ENCODE data around the gene WWTR1.

The WWTR1 gene

DNA sequence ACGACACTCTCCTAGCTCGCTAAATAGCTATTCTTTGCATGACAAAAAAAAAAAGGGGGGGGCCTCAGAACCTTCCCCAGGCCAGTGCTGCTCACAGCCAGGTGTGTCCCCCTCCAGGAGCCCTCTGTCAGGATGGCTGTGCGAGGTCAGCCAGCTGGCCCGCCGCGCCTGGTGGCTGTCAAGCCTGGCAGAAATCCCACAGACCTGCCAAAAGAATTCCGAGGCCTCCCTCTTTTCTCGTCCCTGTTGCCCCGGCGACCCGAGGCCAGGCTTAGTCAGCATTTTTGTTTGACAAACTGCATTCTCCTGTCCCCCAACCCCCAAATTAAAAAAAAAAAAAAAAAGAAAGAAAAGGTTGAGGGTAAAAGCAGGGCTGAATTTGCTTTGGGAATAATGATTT lies 121.4 kb downstream of the WWTR1 start:
- in situ Hi-C loops (cut with MboI; ENCODE audit: low sequenced_read_pairs), result no loop called here

DNA sequence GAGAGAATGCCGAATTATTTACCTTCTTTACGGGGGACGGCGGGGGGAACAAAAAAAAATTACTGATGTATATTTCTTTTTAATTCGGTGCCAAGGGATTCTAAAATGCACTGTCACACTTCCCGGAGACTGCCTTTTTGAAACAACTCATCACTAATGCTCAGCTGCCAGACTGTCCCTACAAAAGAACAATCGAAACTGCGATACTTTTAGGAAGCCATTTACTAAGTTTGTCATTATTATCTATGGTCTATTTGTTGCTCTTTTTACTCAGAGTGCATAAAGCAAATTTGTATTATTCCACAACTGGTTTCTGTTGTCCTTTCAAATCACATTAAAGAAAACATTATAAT lies 122.5 kb downstream of the WWTR1 start:
- in situ Hi-C loops (cut with MboI; ENCODE audit: low sequenced_read_pairs), result no loop called here

DNA sequence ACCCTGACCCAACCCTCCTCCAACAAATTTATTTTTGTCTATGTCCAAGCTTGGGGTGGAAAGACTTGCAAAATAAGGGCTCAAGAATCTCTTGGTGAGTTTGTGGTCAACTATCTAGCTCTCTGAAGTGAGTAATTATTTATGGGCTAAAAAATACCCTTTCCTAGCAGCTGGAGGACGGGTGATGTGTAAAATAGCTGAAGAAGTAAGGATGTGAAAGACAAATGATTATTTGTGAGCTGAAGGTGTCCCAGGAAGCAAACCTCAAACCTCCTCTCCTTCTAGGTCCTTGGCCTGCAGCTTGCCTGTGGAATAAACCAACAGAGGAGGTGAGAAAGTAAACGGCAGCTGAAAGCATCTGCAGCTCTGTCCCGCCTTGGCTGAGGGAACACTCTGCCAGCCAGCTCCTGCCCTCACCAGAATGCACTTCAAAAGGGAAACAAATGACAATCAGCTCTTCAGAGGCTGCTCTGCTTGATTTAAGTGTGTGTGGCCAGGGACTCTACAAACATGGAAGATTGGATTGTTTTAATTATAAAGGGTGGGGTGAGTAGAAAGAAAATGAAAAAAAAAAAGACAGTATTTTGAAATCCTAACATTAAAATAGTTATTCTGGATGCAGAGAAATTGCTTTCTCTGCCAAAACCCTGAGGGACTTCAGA lies 123.0 kb downstream of the WWTR1 start:
- in situ Hi-C loops (cut with MboI; ENCODE audit: low sequenced_read_pairs), result no loop called here

DNA sequence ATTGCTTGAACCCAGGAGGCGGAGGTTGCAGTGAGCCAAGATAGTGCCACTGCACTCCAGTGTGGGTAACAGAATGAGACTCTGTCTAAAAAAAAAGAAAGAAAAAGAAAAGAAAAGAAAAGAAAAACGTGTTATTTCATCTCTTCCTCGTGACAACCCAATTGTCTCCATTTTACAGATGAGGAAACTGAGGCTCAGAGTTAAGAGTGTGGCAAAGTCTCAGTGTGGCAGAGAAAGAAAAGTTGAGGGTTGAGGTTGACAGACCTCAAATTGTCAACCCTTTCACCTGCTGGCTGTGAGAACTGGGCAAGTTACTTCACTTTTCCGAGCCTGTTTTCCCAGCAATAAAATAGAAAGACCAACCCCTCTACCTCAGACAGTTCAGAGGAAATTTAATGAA lies 123.7 kb downstream of the WWTR1 start:
- in situ Hi-C loops (cut with MboI; ENCODE audit: low sequenced_read_pairs), result no loop called here

DNA sequence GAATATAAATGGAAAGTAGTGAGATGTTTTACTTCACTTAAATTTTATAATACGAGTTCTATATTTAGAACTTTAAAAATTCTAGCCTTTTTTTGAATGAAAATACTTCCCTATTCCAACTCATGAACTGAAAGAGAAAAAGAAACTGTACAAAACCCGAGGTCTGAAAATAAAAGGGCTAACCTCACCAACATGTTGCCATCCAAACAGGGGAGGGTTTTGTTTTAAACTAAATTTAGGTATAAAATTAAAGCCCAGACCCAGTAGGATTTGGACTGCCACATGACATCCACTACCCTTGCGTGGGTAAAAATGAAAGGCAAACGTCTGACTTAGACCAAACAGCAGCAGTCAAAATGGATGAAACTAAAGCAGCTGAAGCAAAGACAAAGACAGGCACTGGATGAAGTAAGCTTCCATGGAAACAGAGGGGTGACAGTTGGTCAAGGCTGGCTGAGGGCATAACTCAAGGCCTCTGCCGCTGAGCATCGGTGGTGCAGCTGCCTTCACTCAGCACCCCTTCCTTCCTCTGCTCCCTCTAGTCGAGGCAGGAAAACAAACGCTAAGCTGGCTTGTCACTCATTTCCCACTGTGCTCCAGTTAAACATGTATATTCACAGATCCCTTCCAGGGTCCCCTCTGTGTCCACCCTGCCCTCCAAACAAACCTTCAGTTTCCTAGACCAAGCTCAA lies 125.2 kb downstream of the WWTR1 start:
- in situ Hi-C loops (cut with MboI; ENCODE audit: low sequenced_read_pairs), result no loop called here

DNA sequence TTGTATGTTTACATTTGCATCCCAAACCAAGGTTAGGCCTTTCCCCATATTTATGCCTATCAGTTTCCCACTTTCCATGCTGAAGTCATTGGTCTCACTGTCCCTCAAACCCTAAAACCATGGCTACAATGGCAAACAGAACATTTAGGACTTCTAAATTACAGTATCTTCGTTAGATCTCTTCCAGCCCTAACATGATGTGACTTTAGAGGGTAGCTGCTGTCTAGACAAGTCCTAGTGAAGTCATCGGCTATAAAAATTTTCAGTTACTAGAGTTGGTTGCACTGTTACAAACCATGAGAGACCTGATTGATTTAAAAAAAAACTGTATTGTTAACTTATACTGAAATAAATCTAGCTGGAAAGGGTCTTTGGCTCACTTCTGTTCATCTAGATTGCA lies 128.7 kb downstream of the WWTR1 start:
- in situ Hi-C loops (cut with MboI; ENCODE audit: low sequenced_read_pairs), result no loop called here

DNA sequence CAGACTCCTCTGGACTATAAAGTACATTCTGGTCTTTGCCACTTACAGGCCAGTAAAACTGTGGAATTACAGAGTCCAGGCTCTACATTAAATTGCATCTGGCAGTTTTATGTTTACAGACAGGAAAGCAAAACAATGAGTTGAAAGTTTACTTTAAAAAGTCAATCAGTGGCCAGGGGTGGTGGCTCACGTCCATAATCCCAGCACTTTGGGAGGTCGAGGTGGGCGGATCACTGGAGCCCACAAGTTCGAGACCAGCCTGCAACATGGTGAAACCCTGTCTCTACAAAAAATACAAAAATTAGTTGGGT lies 129.5 kb downstream of the WWTR1 start:
- in situ Hi-C loops (cut with MboI; ENCODE audit: low sequenced_read_pairs), result no loop called here

DNA sequence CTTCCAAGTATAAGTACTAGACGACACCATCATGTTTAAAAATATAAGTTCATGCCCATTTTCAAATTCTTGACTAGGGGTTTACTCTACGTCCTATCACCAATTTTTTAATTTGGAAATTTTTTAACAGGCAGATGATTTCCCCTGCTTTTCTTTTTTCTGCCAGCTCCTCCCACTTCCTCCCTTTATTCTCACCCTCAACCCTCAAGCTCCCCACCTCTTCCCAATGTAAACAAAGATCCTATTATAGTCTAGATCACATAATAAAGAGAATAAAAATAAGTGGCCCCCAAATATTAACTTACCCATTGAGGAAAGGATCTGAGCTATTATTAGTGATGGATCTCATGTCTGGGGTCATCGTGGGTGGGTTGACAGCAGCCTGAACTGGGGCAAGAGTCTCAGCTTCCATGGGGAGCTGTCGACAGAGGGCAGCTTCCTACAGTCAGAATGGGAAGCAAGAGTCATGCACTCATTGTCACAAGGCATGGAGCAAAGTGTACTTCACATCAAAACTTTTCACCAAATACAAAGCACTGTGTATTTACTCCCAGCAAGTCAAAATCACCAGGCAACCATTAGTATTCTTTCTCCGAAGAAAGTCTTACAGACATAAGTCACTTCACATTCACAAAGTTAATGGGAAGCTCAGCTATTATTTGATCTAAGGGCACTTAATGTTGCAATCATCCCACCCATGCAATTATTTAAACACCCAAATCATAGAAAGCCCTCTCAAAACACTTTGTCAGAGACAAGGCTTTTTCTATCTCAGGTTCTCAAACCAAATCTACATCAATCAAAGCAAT lies 130.1 kb downstream of the WWTR1 start:
- in situ Hi-C loops (cut with MboI; ENCODE audit: low sequenced_read_pairs), result no loop called here

DNA sequence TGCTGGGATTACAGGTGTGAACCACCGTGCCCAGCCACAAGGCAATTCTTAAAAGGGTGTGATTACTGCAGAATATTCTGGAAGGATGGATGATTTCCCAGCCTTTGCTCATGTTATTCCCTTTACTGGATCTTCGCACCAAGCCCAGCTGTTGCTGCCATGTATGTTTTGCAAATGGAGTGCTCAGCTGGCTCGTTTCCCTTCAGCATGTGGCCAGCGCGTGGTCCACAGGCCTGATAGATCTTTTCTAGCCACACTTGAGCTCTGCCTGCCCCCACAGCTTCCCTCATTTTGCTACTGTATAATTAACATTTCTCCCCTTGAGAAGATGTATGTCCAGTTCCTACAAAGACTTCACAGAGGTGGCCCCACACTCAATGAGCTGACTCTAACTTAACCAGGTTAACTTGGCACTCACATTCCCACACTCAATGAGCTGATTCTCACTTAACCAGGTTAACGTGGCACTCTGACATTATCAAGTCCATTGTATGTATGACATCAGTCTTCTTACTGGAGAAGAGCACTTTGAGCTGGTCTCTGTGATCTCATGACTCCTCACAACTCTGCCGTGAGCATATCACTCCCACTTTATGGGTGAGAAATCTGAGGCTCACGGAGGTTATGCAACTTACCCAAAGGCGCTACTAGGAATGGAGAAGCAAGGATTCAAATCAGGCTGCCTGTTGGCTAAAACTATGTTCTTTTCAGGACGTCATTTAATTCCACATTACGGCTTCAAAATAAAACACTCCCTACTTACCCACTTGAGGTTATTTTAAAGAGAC lies 134.1 kb downstream of the WWTR1 start:
- in situ Hi-C loops (cut with MboI; ENCODE audit: low sequenced_read_pairs), result no loop called here

DNA sequence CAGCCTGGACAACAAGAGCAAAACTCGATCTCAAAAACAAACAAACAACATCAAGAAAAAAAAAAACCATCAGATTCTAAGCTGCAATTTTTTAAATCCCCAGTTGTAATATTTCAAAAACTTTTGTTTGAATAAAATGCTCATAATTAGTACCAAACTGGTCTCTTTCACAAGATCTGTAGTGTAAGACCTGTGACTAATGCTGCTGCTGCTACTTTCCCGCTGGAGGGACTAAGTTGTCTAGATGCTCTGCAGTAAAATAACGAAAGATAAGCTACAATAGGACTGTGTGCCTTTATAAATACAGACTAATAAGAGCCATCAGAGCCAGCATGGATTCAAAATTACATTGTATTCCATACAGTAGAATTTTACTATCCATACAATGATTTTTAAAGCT lies 137.9 kb downstream of the WWTR1 start:
- in situ Hi-C loops (cut with MboI; ENCODE audit: low sequenced_read_pairs), result no loop called here

DNA sequence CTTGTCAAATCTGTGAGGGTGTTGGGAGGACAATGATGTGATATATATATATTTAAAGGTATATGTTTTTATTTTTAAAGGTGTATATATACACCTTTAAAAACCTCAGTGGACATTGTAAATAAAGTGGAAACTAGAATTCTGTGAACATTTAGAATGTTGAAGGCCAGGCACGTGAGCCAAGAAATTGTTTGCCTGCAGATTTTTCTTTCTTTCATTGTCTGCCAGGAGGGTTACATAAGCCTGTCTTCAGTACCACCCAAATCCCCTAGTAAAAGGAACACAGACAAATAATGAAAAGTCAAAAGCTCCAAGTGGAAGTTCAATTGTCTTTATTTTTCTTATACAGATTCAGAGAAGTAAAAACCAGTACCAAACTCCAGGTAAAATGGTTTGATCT lies 140.9 kb downstream of the WWTR1 start:
- in situ Hi-C loops (cut with MboI; ENCODE audit: low sequenced_read_pairs), result no loop called here

DNA sequence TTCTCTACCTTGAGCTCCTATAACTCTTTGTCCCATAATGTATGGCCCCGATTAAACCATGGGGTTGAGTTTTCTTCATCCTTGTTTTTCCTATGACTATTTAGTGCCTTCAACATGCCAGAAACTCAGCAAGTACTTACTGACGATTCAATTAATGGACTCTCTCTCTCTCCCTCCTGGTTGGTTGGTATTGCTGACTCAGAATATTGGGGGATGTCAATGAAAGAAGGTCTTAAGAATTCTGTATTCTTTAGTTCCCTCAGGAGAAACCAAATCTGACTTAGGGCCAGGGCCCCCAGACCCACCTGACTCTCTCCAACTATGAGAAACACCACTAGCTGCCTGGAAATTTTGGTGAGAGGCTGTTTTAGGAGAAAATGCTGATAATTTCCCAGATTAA lies 142.6 kb downstream of the WWTR1 start:
- in situ Hi-C loops (cut with MboI; ENCODE audit: low sequenced_read_pairs), result no loop called here

DNA sequence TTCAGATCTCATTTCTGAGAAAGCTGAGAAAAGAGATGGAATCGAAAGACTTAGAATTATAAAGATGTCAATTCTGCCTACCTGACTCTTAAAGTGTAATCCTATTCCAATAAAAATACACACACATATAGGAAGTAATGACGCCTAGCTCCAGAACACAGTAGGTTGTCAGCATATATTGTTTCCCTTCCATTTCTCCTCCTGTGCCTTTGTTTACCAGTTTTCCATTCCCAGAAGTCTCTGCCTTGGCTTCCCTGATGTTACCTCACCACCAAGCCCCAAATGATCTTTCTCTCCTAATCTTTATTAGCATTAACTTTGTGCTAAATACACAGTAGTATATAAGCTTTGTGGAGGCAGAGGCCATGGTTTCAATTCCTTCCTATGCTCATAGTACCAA lies 143.4 kb downstream of the WWTR1 start:
- in situ Hi-C loops (cut with MboI; ENCODE audit: low sequenced_read_pairs), result no loop called here

DNA sequence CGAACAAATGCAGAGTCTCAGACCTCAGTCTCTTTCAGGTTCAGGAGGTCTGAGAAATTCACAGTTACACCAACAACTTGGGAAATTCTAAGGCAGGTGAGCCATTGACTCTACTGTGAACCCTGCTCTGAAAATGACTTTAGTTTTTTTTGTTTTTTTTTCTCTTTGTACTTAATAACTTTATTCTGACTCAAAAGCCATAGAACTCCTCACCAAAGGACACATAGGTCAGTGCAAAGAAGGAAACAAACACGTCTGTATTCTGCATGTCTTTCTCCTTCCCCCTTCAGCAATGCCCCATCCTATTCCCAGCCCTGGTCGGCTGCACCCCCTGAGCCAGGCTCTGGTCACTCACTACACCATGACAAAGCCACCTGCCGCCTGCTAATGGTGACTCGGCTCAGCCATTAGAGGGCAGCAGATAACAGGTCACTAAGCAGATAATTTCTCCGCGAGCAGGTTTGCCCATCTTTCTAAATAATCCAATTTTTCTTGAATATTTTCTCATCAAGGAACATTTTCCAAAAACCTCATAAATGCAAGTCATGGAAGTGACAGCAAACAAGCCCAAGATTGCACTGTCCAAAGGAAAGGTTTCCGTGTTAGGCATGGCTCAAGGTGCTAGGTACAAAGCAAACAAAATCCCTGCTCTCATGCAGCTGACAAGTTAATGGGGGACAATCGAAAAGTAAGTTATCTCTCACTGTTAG lies 145.6 kb downstream of the WWTR1 start:
- in situ Hi-C loops (cut with MboI; ENCODE audit: low sequenced_read_pairs), result no loop called here

DNA sequence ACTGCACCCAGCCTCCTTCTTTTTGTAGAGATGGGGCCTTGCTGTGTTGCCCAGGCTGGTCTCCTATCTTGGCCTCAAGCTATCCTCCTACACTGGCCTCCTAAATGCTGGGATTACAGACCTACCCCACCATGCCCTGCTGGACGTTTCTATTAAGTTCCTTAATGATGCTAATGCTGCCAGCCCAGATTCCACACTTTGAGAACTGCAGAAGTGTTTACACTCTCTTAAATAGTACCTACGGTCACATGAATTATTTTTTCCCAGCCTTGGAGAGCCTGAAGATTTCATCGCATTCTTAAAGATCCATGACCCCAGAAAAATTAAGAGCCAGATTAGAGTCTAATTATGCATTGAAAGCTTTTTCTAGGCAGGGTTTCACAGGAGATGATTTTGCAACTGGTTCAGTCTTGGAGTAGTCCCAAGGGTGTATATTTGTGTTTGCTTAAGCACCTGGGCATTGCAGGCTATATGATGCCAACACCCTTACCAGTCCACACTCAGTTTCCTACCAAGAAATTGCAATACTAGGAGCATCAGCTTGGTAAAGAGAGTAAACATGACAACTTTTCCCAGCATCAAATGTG lies 146.7 kb downstream of the WWTR1 start:
- in situ Hi-C loops (cut with MboI; ENCODE audit: low sequenced_read_pairs), result no loop called here

DNA sequence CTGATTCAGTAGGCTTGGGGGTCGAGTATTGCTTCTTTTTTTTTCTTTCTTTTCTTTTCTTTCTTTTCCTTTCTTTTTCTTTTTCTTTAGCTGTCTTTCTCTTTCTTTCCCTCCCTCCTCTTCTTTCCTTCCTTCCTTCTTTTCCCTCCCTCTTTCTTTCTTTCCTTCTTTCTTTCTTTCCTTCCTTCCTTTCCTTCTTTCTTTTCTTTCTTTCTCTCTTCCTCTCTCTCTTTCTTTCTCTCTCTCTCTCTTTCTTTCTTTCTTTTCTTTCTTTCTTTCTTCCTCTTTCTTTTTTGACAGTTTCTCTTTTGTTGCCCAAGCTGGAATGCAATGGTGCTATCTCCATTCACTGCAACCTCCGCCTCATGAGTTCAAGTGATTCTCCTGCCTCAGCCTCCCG lies 147.3 kb downstream of the WWTR1 start:
- in situ Hi-C loops (cut with MboI; ENCODE audit: low sequenced_read_pairs), result no loop called here

DNA sequence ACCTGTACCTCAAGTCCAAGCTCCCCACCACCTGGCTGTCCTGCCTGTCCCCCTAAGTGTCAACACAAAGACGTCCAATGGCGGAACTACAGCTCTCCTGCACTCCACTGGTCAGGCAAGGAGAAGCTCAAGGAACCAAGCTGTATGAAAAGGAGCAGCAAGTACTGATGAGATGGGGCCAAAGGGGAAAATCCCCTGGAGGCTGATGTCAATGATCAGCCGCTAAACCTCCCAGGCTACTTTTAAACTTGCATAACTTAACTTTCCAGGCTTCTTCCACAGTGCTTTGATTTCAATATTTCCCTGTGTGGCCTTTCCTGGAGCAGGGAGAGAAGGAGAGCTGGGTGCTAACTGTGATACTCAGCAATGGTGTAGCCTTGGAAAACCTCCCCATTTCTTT lies 148.3 kb downstream of the WWTR1 start:
- in situ Hi-C loops (cut with MboI; ENCODE audit: low sequenced_read_pairs), result no loop called here

DNA sequence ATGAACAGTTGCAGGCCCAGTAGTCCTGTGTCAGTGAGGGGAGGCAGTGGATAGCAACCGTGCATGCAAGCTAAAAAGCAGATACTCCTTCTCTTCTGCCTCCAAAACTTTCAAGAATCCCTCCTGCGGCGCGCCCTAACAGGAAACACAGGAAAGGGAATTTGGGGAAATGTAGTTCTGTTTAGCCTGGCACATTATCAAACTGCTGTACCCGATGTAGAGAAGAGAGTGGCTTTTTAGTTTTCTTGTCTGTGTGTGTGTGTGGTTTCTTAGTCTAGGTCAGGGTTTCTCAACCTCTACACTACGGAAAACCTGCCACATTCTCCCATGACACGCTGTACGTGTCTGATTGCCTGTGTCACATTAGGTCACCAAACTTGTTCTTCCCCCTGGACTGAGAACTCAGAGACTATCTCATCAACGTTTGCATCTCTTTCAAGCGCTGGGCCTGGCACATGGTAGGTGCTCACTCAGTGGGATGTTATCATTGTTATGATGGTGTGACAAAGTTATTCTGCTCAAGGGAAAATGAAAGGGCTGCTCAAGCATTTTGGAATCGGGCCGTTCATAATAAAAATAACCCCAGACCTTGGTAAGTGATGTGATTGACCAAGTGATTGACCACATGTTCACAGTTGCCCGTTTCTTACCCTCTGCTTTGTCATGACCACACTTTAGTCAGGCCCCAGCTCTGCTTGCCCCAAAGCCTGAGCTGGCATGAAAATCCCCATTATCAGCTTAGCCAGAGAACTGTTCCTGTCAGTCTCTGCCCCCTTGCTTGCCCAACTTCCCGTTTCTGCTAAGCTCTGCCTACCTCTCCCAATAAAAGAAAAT lies 150.1 kb downstream of the WWTR1 start:
- in situ Hi-C loops (cut with MboI; ENCODE audit: low sequenced_read_pairs), result no loop called here

DNA sequence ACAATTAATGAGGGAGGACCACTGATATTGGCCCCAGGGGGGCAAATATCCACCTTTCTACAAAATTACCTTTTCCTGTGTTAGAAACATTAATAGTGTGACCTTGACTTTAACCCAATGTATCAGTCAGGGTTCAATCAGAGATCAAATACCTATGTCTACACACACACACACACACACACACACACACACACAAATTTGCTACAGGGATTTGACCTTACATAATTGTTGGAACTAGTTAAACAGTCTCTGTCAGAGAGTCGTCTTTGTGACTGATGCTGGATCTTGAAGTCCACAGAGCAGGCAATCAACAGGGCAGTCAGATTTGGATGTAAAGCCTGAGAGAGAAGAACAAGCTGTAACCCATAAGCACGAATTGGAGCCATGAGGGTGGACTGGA lies 150.9 kb downstream of the WWTR1 start:
- in situ Hi-C loops (cut with MboI; ENCODE audit: low sequenced_read_pairs), result no loop called here

DNA sequence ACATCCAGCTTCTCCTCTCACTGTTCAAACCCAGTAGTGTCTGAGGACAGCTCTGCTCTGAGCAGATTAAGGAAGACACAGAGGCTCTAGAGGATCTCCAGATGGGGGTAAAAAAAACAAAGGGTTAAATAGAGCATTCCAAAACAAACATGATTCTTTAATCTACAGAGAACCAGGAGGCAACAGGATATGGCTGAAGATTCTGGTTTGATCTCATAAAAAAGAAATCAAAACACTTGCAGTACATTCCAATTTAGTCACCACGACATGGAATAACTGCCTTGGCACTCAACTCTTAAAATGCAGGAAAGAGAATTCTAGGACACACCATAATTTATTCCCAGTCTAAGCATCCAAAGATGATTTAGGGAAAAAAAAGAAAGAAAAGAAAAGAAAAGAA lies 151.3 kb downstream of the WWTR1 start:
- in situ Hi-C loops (cut with MboI; ENCODE audit: low sequenced_read_pairs), result no loop called here
